Measurements from ENCODE around the gene ZNF304. TPM values are rescaled to one million over a fixed set of nuclear protein-coding genes. Genes with fewer than 3 reads are reported as not detected.

Gene ZNF304
- total RNA-seq, 1 experiment from 2014 or later, result 11.4 TPM

Other genes with a start within 250 kb of the ZNF304 start
- not detected in 2 replicates for gene USP29, start 231.3 kb upstream of the ZNF304 start, total RNA-seq (2014; rRNA removed; shearing (Covaris generic))
- not detected in 2 replicates for gene ZIM3, start 206.1 kb upstream of the ZNF304 start, total RNA-seq (2014; rRNA removed; shearing (Covaris generic))
- 0.08 TPM in 1 of 2 replicates, not detected in the other for gene DUXA, start 183.8 kb upstream of the ZNF304 start, total RNA-seq (2014; rRNA removed; shearing (Covaris generic))
- gene ZNF264, start 159.8 kb upstream of the ZNF304 start, total RNA-seq (2014; rRNA removed; shearing (Covaris generic)), result 9.6 and 11.9 TPM in 2 replicates
- gene AURKC, start 120.2 kb upstream of the ZNF304 start, total RNA-seq (2014; rRNA removed; shearing (Covaris generic)), result 1.2 and 1.3 TPM in 2 replicates
- gene ZNF805, start 110.6 kb upstream of the ZNF304 start, total RNA-seq (2014; rRNA removed; shearing (Covaris generic)), result 6.1 and 7.8 TPM in 2 replicates
- 29.7 and 30.4 TPM in 2 replicates for gene ZNF460, start 70.8 kb upstream of the ZNF304 start, total RNA-seq (2014; rRNA removed; shearing (Covaris generic))
- 6.9 and 7.7 TPM in 2 replicates for gene ZNF543, start 30.8 kb upstream of the ZNF304 start, total RNA-seq (2014; rRNA removed; shearing (Covaris generic))
- 38.7 and 39.0 TPM in 2 replicates for gene TRAPPC2B, start 12.3 kb downstream of the ZNF304 start, total RNA-seq (2014; rRNA removed; shearing (Covaris generic))
- gene ZNF547, start 12.3 kb downstream of the ZNF304 start, total RNA-seq (2014; rRNA removed; shearing (Covaris generic)), result 1.8 and 3.6 TPM in 2 replicates
- gene ZNF548, start 38.6 kb downstream of the ZNF304 start, total RNA-seq (2014; rRNA removed; shearing (Covaris generic)), result 15.0 and 20.7 TPM in 2 replicates
- 3.1 and 4.5 TPM in 2 replicates for gene ZNF17, start 59.9 kb downstream of the ZNF304 start, total RNA-seq (2014; rRNA removed; shearing (Covaris generic))
- 9.8 and 17.1 TPM in 2 replicates for gene ZNF749, start 84.1 kb downstream of the ZNF304 start, total RNA-seq (2014; rRNA removed; shearing (Covaris generic))
- gene VN1R1, start 105.9 kb downstream of the ZNF304 start, total RNA-seq (2014; rRNA removed; shearing (Covaris generic)), result 0.10 and 0.17 TPM in 2 replicates
- gene ZNF772, start 126.3 kb downstream of the ZNF304 start, total RNA-seq (2014; rRNA removed; shearing (Covaris generic)), result 17.8 and 24.0 TPM in 2 replicates
- 12.4 and 18.0 TPM in 2 replicates for gene ZNF419, start 136.5 kb downstream of the ZNF304 start, total RNA-seq (2014; rRNA removed; shearing (Covaris generic))
- 15.2 and 22.6 TPM in 2 replicates for gene ZNF773, start 148.7 kb downstream of the ZNF304 start, total RNA-seq (2014; rRNA removed; shearing (Covaris generic))
- gene ZNF549, start 176.1 kb downstream of the ZNF304 start, total RNA-seq (2014; rRNA removed; shearing (Covaris generic)), result 3.0 and 5.5 TPM in 2 replicates
- 4.7 and 5.0 TPM in 2 replicates for gene ZNF550, start 208.6 kb downstream of the ZNF304 start, total RNA-seq (2014; rRNA removed; shearing (Covaris generic))
- gene ZNF416, start 227.6 kb downstream of the ZNF304 start, total RNA-seq (2014; rRNA removed; shearing (Covaris generic)), result 3.9 and 7.3 TPM in 2 replicates
- gene ZIK1, start 232.9 kb downstream of the ZNF304 start, total RNA-seq (2014; rRNA removed; shearing (Covaris generic)), result 6.9 and 7.8 TPM in 2 replicates
- gene ZNF530, start 248.6 kb downstream of the ZNF304 start, total RNA-seq (2014; rRNA removed; shearing (Covaris generic)), result 9.1 and 11.9 TPM in 2 replicates